NCI-H1694 (cell line): Measurements from ENCODE around the gene PIM1.
"Not testable (repeated sequence)": the region's sequence is repeated elsewhere in the genome, so short reads cannot be mapped to it uniquely, and the experiment has no call there.

Experiments
- DNase-seq: peaks from one replicate; lab custom pipeline; 2025; lab: John Stamatoyannopoulos, UW

The PIM1 gene

DNA sequence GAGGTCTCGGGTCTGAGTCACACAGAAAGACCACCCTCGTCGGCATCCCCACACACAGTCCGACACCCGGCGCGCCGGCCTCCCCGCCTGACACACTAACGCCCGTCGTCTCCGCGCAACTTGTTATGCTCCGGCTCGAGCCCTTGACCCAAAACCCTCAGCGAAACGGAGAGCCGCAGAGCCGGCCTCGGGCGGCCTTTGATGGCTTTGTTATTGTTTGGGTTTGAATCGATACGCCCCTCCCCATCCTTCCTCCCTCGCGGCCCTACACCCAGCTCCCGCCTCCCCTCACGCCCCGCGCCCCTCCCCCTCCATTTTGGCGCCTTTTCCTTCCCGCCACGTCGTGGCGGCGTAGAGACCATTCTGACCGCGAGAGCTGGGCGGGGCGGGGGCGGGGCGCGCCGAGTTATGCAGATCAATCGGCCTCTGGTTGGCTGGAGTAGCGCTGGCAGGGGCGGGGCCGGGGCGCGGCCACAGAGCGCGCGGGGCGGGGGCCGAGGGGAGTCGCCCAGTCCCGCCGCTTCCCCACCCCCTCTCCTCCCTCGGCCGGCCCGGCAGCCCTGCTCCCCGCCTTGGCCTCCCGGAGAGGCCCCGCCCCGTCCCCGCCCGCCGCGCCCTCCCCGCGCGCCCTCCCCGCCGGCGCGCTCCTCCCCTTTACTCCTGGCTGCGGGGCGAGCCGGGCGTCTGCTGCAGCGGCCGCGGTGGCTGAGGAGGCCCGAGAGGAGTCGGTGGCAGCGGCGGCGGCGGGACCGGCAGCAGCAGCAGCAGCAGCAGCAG, at the start of gene PIM1:
Gene PIM1 (plus strand): TSS at position 657 of the 777 bp plus-strand sequence. CDS start 424 bp downstream, outside the sequence.
- peak; percentile 92 for DNase-seq

DNA sequence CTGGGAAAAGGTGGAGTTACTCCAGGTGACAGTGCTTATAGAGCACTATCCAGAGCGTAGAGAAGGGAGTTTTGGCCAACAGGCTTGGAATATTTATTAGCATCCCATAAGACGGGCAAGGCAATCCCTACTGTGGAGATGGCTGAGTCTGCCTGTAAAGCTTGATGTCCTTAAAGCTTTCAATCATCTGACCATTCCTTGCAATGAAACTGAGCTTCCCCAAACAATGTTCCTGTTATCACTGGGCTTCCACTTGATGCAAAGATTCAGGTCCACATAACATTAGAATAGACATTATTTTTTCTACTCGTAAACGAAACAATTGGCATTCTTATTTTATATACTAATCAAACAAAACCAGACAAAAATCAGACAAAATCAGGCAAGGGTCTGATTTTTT, 48.4 kb upstream of the PIM1 start:
- DNase-seq, result no peak

DNA sequence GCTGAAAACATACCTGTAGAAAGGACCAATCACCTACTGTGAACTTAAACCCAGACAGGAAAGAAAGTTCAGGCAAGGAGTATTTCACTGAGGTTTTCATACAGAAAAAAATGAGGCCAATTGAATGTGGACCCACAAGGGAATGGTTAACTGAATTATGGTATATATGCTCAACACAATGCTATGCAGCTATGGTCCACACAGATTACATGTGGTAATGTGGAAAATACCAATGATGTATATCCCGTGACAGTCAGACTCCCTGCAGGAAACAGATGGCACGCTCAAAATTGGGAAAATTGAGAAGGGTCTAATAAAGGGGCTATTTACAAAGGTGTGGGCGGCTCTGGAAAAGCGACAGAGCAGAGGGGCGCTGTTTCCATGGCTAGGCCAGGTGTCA, 47.1 kb upstream of the PIM1 start:
- DNase-seq, result no peak

DNA sequence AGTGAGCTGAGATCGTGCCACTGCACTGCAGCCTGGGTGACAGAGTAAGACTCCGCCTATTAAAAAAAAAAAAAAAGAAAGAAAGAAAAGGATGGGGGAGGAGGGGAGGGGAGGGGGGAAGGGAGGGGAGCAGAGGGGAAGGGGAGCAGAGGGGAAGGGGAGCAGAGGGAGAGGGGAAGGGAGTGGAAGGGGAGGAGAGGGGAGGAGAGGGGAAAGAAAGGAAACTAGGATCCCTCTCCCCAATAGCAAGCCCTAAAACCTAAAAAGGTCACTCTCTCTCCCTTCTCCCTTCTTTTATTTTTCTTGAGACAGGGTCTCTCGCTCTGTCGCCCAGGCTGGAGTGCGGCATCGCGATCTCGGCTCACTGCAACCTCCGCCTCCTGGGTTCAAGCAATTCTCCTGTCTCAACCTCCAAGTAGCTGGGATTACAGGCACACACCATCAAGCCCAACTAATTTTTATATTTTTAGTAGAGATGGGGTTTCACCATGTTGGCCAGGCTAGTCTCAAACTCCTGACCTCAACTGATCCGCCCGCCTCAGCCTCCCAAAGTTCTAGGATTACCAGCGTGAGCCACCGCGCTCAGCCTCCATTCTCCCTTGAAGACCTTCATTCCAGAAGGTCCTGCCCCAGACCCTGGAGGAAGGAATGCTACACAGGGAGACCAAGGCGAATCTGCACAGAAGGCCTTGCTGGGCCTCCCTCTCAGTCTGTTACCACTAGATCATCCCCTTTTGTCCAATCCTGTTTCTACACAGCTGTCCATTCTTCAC, 45.8 kb upstream of the PIM1 start:
- no peak for DNase-seq

DNA sequence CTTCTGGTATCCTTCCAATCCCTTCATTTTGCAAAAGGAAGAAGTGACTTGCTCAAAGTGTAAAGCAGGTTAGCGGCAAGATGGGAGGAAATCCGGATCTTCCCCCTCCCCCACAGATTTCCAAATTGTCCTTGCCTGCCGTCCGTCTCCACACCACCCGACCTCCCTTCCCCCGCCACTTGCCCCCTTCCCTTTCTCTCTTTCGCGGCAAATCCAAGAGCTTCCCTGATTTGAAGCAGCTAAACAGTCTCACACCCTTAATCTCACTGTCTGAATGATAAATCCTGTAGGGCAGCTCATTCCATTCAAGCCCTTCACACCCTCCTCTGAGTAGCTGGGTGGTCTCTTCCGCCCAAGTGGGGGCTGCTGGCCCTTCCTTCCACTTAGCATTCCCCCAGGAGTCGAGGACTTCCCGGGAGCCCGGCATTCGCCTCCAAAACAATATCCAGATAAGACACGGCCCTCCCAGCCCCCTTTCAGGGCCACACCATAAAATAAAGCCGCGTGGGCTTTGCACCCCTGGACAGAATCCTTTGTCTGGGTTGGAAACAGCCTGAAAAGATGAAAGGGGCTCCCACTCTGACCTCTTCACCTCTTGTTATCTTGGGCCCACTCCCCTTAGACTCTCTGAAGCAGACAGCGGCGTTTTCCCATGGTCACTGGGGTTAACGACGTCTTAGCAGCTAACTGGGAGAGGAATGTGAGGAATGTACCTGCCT, 44.0 kb upstream of the PIM1 start:
- DNase-seq, result no peak

DNA sequence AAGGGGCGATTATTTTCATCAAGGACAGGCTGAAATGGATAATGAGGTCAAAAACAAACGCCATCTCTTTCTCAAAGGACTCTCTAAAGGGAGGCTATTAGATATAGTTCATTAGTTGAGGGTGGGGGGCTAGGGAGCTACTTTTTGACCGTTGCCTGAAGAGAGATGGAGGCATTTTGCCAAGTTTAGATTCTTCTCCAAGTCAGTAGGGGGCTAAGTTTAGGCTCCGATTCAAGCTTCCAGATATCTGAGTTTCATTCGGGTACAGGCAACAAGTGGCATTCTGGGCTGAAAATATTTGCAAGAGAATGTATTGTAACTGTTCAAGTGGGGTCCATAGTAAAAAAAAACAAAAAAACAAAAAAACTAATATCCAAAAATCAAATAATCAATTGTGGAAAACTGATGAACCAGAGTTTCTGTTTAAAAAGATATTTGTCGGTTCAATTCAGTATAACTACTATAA, 43.4 kb upstream of the PIM1 start:
- DNase-seq, result no peak

DNA sequence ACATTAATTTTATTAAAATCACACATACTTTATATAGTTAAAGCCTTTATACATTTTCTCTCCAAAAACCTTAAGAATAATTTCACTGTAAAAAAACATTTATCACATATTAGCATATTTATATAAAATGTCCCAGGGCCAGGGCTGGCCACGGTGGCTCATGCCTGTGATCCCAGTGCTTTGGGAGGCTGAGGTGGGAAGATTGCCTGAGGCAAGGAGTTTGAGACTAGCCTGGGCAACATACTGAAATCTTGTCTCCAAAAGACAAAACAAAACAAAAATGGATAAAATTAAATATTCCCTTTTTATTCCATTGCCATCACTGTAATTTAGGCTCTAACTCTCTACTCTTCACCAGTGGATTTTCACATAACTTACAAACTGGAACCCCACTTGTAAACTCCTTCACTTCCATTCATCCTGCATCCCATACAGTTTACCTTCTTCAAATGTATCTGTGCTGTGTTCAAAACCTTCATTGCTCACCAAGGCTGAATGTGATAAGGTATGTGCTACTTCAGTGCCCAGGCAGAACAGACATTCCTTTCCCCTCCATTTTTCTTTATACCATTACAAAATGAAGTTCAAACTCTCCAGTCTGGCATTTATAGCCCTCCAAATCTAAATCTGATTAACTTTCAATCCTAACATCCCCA, 42.9 kb upstream of the PIM1 start:
- no peak for DNase-seq

DNA sequence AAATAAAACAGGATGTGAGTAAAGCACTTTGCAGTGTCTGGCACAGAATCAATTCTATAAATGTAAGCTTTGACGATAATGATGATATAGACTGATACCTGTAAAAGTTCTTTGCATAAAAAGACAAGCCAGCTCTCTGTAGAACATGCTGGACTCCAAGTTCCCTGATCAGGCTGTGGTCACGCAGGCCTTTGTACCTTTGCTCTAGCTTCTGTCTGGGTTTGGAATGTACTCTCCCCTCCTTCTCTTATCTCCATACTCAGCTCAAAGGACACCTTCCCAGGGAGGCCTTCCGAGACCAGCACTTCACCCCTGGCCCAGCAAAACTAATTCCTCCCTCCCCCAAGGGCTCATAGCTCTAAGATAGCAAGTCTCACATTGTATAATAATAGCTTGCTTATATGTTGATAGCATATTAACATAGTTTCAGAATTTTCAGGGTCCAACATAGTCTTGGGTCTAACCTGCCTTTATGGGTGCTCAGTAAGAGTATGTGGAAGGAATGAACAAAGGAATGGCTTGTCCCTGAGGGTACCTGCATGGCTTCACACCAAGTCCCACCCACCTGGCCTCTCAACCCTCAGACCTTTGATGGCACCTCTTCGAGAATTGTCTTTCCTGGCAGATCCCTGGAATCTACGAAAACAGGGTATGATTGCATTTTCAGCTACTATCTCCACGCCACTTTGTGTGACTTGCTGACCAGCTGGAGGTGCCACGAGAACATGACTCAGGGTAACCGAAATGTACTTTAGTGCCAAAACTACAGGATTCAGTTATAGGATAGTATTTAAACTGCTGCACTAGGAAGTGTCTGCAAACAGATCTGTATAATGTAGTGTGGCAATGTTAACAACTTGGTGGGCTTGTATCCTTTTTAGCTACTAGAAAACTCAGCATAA, 41.7 kb upstream of the PIM1 start:
- no peak for DNase-seq

DNA sequence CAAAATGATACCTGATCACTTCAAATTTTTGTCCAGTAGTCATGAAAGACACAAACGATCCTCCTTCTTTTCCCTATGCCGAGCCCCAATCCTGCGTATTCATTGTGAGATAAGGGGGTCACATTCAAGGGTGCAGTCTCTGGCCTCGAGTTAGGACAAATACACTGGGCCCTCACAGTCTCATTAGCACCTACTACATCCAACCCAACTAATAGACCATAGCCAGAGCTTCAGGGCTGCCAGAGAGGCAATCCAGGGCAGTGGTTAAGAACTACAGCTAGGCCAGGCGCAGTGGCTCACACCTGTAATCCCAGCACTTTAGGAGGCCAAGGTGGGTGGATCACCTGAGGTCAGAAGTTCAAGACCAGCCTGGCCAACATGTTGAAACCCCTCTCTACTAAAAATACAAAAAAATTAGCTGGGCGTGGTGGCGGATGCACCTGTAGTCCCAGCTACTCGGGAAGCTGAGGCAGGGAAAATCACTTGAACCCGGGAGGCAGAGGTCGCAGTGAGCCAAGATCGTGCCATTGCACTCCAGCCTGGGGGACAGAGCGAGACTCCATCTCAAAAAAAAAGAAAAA, 41.0 kb upstream of the PIM1 start:
- DNase-seq, result not testable (repeated sequence)

DNA sequence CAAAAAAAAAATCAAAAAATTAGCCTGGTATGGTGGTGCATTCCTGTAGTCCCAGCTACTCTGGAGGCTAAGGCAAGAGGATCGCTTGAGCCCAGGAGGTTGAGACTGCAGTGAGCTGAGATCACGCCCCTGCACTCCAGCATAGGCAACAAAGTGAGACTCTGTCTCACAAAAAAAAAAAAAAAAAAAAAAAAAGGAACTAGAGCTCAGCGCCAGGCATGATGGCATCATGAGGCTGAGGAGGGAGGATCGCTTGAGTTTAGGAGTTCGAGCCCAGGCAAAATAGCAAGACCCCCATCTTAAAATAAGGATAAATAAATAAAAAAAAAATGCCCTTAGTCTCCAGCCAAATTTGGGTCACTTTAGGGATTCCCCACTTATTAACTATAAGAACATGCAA, 40.4 kb upstream of the PIM1 start:
- DNase-seq, result no peak

DNA sequence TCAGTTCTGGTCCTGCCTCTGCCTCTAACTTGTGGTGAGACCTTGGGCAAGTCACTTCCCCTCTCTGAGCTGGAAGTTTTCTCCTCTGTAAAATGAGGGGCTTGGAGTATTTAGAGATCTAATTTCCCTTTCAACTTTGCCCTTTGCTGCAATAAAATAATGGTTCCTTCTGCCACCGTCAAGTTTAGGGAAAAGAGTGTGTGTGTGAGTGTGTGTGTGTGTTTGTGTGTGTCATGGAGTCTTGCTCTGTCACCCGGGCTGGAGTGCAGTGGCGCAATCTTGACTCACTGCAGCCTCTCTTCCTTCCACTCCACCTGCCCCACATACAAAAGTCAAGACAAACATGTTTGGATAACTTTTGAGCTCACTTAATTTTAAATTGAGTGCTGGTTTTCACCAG, 39.2 kb upstream of the PIM1 start:
- DNase-seq, result no peak

DNA sequence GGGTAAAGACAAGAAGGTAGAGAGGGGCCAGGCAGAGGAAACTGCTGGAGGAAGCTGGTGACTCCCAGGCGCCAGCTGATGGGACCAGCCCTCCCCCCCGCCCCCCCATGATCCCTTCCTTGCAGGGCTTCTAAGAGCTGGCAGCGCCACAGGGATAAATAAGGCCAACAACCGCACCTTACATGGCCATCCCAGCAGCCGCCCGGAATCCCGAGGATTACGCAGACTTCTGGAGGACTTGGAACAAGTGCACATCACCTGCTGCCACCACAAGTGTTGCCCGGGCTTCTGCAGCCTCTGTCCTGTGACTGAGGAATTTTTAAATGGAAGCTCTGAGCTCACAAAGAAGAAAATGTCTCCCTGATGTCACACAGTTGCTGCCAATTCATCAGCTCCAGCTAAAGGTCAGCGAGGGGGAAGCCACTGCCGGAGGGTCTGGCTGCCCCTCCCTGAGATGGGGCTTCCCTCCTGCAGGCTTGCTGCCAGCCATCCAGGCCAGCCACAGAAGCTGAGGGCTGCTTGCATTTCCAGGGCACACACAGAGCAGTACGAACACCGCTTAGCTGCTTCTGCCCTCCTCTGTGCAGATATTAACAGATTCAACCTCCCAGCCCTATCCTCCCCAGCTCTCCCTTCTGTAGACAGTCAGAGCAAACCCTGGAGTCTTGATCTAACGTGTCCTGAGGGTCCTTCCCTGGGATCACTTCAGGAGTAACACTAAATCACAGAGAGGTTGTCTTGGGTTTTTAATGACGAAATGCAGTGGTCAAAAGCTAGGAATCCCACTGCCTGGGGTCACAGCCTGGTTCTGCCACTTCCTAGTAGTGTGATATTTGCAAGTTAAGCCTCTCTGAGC, 38.6 kb upstream of the PIM1 start:
- peak; percentile 20 for DNase-seq

DNA sequence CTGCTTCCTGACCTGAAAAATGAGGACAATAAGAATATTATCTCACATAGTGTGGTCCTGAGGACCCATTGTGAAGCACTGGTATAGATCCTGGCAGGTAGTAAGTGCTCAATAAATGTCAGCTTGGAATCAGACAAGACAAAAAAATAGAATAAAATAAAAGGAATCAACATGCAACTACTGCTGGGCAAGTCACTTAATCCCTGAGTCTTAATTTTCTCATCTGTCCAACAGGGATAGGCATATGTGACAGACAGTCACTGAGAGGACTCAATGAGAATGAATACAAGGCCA, 38.0 kb upstream of the PIM1 start:
- DNase-seq, result no peak

DNA sequence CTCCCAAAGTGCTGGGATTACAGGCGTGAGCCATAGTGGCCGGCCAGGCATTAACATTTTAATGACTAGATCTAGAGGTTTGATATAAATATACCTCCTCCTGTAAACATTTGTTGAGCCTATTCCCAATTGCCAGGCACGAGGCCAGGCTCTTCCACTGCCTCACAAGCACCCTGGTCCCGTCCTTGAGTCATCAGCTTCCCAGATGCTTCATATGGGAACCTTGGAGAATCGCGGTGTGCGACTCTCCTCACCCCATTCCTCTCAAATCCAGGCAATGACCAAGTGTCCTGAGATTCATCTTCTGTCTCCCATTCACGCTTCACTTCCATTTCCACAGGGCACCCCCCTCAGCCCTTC, 35.9 kb upstream of the PIM1 start:
- no peak for DNase-seq

DNA sequence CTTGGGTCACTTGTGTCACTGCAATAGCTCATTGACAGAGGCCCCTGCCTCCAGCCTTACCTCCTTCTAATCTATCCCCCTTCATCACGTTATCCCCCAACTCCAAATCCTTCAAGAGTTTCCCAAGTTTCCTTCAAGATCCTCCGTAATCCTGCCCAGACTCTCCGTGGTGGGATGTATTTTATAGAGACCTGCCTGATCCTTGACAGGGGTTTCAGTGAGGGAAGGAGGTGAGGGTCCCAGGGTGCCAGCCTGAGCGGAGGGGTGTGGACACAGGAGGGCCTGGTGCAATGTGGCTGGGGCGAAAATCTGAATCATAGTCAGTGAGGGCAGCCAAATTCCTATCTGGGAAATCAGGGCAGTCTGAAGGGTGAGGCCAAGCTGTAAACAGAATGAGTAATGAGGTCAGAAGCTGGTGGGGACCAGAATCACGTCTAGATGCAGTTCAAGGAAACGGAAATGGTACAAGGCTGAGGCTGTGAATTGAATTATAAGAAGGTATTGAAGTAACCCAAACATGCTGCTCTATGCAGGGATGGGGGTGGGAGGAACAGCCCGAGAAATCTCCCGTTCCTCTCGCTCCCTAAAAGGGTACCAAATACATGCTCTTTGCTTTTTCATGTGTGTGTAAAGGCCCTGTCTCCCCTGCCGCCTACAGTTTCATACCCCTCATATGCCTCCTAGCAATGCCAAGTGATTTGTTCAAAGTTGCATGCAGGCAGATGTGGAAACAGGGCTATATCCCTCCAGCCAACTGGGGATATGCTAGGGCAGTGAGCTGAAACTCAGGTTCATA, 35.4 kb upstream of the PIM1 start:
- DNase-seq, result no peak

DNA sequence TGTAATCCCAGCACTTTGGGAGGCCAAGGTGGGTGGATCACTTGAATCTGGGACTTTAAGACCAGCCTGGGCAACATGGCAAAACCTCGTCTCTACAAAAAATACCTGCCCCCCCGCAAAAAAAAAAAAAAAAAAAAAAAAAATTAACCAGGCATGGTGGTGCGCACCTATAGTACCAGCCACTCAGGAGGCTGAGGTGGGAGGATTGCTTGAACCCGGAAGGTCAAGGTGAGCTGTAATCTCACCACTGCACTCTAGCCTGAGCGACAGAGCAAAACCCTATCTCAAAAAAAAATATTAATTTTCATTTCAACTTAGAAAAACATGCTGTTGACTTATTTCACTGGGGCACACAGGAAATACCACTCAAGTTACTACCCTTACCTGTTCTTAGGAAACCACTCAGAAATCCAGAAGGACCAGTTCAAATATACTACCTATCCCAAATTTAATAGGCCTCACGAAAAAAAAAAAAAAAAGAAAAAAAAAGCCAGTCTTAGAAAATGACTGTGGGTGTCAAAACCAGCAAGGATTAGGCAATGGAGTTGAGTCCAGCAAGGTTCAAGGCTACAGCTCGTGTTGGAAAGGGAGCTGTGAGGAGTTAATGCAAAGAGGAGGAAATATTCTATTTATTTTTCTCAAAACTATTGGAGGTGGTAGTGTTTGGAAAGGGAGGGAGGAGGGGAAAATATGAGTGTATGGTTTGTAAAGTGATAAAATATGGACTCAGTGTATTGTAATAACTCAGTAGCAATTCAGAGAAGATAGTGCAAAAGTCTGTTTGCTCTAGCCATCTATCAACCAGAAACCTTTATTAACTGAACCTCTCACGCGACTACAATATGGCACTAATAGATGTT, 33.9 kb upstream of the PIM1 start:
- no peak for DNase-seq

DNA sequence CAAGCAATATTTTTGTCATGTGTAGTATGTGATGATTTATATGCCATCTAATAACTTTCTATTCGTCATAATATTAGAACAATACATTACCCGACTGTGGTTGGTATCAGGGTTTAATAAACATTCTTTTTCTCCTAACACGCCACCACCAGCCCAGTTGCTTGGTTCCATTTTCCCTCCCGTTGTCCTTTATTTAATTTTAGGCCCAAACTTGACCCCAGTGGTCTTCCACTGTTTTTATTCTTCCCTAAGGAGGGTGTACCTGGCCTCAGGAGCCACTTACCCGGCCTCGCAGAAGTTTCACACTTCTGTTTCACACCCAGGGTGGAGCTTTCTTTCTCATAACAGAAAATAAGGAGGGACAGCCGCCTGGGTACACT, 33.1 kb upstream of the PIM1 start:
- no peak for DNase-seq
